Endothelial cell of umbilical vein (primary cell): ENCODE data around the gene ERBB2. TPM values are rescaled to one million over a fixed set of nuclear protein-coding genes. Genes with fewer than 3 reads are reported as not detected.

Experiments used
- BruUV-seq: library from RNA; stranded (reverse); fragments of 400-500 nt; replicated peaks from 2 replicates; lab custom pipeline; 2021; lab: Mats Ljungman, UMichigan
- CTCF ChIA-PET: fragments of 300-600, 350-600 bp; sonication (Branson Sonifier 250); formaldehyde crosslinking; loops from one replicate; lab custom pipeline; 2021; ENCODE audit warnings: antibody characterized with exemption, inconsistent platforms; lab: Charles Lee
- POLR2A ChIA-PET: fragments of 300-600, 350-600 bp; sonication (Branson Sonifier 250); formaldehyde crosslinking; loops from one replicate; lab custom pipeline; 2021; ENCODE audit warnings: antibody characterized with exemption, inconsistent platforms; lab: Charles Lee
- DNase-seq: peaks from one replicate; pipeline ENCODE4 v3.0.0-alpha.2; 2011; ENCODE audit warnings: low read depth, low spot score
- FAIRE-seq: peaks from 2 replicates; lab custom pipeline; 2011; peaks lifted over from hg19 to GRCh38; lab: Jason Lieb, UNC
- H2AFZ ChIP-seq: 2 replicates; pipeline ENCODE4 v1.6.0; 2012; ENCODE audit warnings: low read depth, low read length, control low read depth, inconsistent platforms
- H3K27ac ChIP-seq: 2 replicates; pipeline ENCODE4 v1.5.1; 2011; ENCODE audit warnings: low read depth, mild to moderate bottlenecking, control low read depth, low read length, moderate library complexity; ENCODE audit not compliant: insufficient read depth
- H3K27me3 ChIP-seq, 2 experiments: 2 replicates each; pipeline versions ENCODE4 v1.6.0 to v1.6.1; 2011; ENCODE audit warnings: low read length in 2 of 2, mixed read lengths in 1 of 2; ENCODE audit not compliant: control insufficient read depth in 2 of 2, insufficient read depth in 2 of 2
- H3K36me3 ChIP-seq, 2 experiments: 2 replicates in 1 of 2; 3 replicates in 1 of 2; pipeline ENCODE4 v1.5.1; 2011; ENCODE audit warnings: low read length in 2 of 2, mild to moderate bottlenecking in 1 of 2, moderate library complexity in 1 of 2; ENCODE audit not compliant: control insufficient read depth in 2 of 2, insufficient read depth in 2 of 2; ENCODE audit errors: extremely low read depth in 1 of 2
- H3K4me1 ChIP-seq: 3 replicates; pipeline ENCODE4 v1.5.1; 2011; ENCODE audit warnings: mild to moderate bottlenecking, low read length; ENCODE audit not compliant: control insufficient read depth, insufficient read depth; ENCODE audit errors: extremely low read depth
- H3K4me2 ChIP-seq: 2 replicates; pipeline ENCODE4 v1.6.1; 2011; ENCODE audit warnings: low read length, control low read depth, mixed read lengths; ENCODE audit not compliant: insufficient read depth
- H3K4me3 ChIP-seq, 3 experiments: fragments of 200-600 bp in 1 of 3; sonication (generic), shearing (Covaris generic) in 1 of 3; replicated peaks in 1 of 3; 2 replicates each; pipeline ENCODE4 v1.5.1; 2011 to 2016; ENCODE audit warnings: control low read depth in 3 of 3, low read length in 3 of 3, mild to moderate bottlenecking in 2 of 3, inconsistent platforms in 1 of 3, low read depth in 1 of 3, moderate library complexity in 1 of 3; ENCODE audit not compliant: insufficient read depth in 1 of 3
- H3K79me2 ChIP-seq: 2 replicates; pipeline ENCODE4 v1.6.0; 2012; ENCODE audit warnings: low read length, inconsistent platforms; ENCODE audit not compliant: control insufficient read depth, insufficient read depth
- H3K9ac ChIP-seq: replicated peaks from 2 replicates; pipeline ENCODE3; 2011; ENCODE audit warnings: low read length, control low read depth; ENCODE audit not compliant: insufficient read depth; ENCODE audit errors: extremely low read depth
- H3K9me1 ChIP-seq: replicated peaks from 3 replicates; pipeline ENCODE4 v1.6.0; 2011; ENCODE audit warnings: mild to moderate bottlenecking, low read length; ENCODE audit not compliant: control insufficient read depth, insufficient read depth; ENCODE audit errors: extremely low read depth
- H3K9me3 ChIP-seq: replicated peaks from 2 replicates; pipeline ENCODE4 v1.5.1; 2012; ENCODE audit warnings: low read length, inconsistent platforms; ENCODE audit not compliant: control insufficient read depth, insufficient read depth
- H4K20me1 ChIP-seq: replicated peaks from 2 replicates; pipeline ENCODE3; 2011; ENCODE audit warnings: mild to moderate bottlenecking, low read length; ENCODE audit not compliant: control insufficient read depth, insufficient read depth; ENCODE audit errors: extremely low read depth
- CTCF ChIP-seq, 2 donors: IDR thresholded peaks; 1 replicate in 1 of 2; 2 replicates in 1 of 2; pipeline ENCODE4 v1.5.1; 2011; ENCODE audit warnings: low read length in 2 of 2, mild to moderate bottlenecking in 2 of 2, moderate library complexity in 2 of 2, control low read depth in 1 of 2, inconsistent platforms in 1 of 2, low read depth in 1 of 2; ENCODE audit not compliant: insufficient read depth in 1 of 2; ENCODE audit errors: extremely low read depth in 1 of 2
- EZH2 ChIP-seq: IDR thresholded peaks from 2 replicates; pipeline ENCODE4 v1.6.1; 2012; ENCODE audit warnings: borderline replicate concordance, low read depth, mild to moderate bottlenecking, moderate library complexity, low read length, inconsistent platforms; ENCODE audit not compliant: severe bottlenecking
- FOS ChIP-seq: IDR thresholded peaks from 2 replicates; pipeline ENCODE4 v1.6.1; 2011; ENCODE audit warnings: mild to moderate bottlenecking, low read length, moderate library complexity, borderline replicate concordance; ENCODE audit not compliant: insufficient read depth
- GATA2 ChIP-seq: IDR thresholded peaks from 2 replicates; pipeline ENCODE4 v1.7.0; 2011; ENCODE audit warnings: low read depth, mild to moderate bottlenecking, moderate library complexity, mixed read lengths, low read length; ENCODE audit not compliant: insufficient read length, insufficient read depth
- JUN ChIP-seq: IDR thresholded peaks from 2 replicates; pipeline ENCODE4 v1.6.1; 2011; ENCODE audit warnings: borderline replicate concordance, low read depth; ENCODE audit not compliant: insufficient read length, insufficient read depth
- MAX ChIP-seq: IDR thresholded peaks from 2 replicates; pipeline ENCODE4 v1.6.1; 2011; ENCODE audit not compliant: insufficient read depth, insufficient read length
- MYC ChIP-seq: IDR thresholded peaks from one replicate; pipeline ENCODE4 v1.6.1; 2011; ENCODE audit warnings: mild to moderate bottlenecking, low read depth, low read length
- POLR2A ChIP-seq: IDR thresholded peaks from 2 replicates; pipeline ENCODE4 v1.6.1; 2012; ENCODE audit warnings: low read depth, mild to moderate bottlenecking, control low read depth, low read length
- POLR2AphosphoS5 ChIP-seq: IDR thresholded peaks from 2 replicates; pipeline ENCODE4 v1.6.1; 2012; ENCODE audit warnings: low read depth, mild to moderate bottlenecking, control low read depth, low read length, moderate library complexity; ENCODE audit not compliant: insufficient read depth
- dilution Hi-C: fragments of 300-500 bp; cut with MboI; formaldehyde crosslinking; loops from one replicate; pipeline ENCODE4 v1.15.0; 2019; ENCODE audit warnings: low sequenced_read_pairs; ENCODE audit not compliant: extremely low pct_ligation_motif_present
- intact Hi-C: fragments of 100-400 bp; cut with micrococcal nuclease; formaldehyde crosslinking; loops from one replicate; pipeline ENCODE4 v1.10.0; 2022
- polyA plus RNA-seq, 4 experiments: library from polyadenylated mRNA; depleted of rRNA in 3 of 4; stranded (reverse) in 3 of 4; unstranded in 1 of 4; fragments of >200 nt; gene quantifications; 2 replicates each; pipeline versions ENCODE4 v1.2.1 to v1.2.3, GENCODE V29; 2011 to 2012; ENCODE audit warnings: missing spikeins in 1 of 4
- total RNA-seq: library from RNA; stranded (reverse); gene quantifications from 2 replicates; pipeline ENCODE4 v1.2.3, GENCODE V29; 2021

The ERBB2 gene
- total and polyA plus RNA-seq, 2 donors (not counting 3 experiments of a cell fraction or from before 2014, with no cell fraction given): 20.6 to 32.9 TPM

- no TSS peak for BruUV-seq
- CTCF ChIA-PET: interaction anchor here (1.2 to 1.3 kb wide), 2 partner anchors 28 to 41 kb away, joined by 3 to 5 read pairs; no protein-coding TSS in a partner anchor
- POLR2A ChIA-PET: no interaction called here
Observed at GRCh38 chr17:39662551-39663339, 37.1 kb upstream of the ERBB2 start.

More at GRCh38 chr17:39662551-39663339, 37.1 kb upstream of the ERBB2 start:
- peaks cover 4 to 10% of the 10 kb centered on the region in 2 experiments for H3K27me3 ChIP-seq
- FAIRE-seq (no peak), DNase-seq (no peak)
- H3K36me3 ChIP-seq: peaks cover 0 to 2% of the 10 kb centered on the region in 2 experiments
- H3K4me1 ChIP-seq: peaks cover 16% of the 10 kb centered on the region
- H2AFZ ChIP-seq: no peak overlapping the region
- dilution Hi-C loops: no loop called here
- H3K79me2 ChIP-seq: no peaks in the 10 kb centered on the region
- no peak overlapping the region for H3K27ac ChIP-seq
- no peak overlapping the region for H3K4me3 ChIP-seq
- H3K9ac ChIP-seq: no peak overlapping the region
- TF ChIP-seq JUN: no peak
- TF ChIP-seq MAX: no peak
- TF ChIP-seq POLR2AphosphoS5: no peak
- no peak for TF ChIP-seq MYC
- TF ChIP-seq POLR2A: no peak
- no peak for TF ChIP-seq FOS
- no peak for TF ChIP-seq EZH2
- no peak for TF ChIP-seq GATA2
- no peak for TF ChIP-seq CTCF (IDR thresholded peaks at IDR 0.05; ENCODE audit: extremely low read depth in 1 of 2, insufficient read depth in 1 of 2, low read depth in 1 of 2, low read length in 2 of 2)
- no peaks in the 10 kb centered on the region for H3K9me3 ChIP-seq
- no peak overlapping the region for H3K4me2 ChIP-seq
- H3K9me1 ChIP-seq: no peaks in the 10 kb centered on the region
- intact Hi-C loops: no loop called here
- H4K20me1 ChIP-seq: no peaks in the 10 kb centered on the region
